Endodermal cell (in vitro differentiated cells): ENCODE data around the gene ROR2. TPM values are rescaled to one million over a fixed set of nuclear protein-coding genes. Genes with fewer than 3 reads are reported as not detected.

Experiments used
- DNase-seq: peaks from one replicate; pipeline ENCODE4 v3.0.0-alpha.2; 2017
- H3K27ac ChIP-seq: 2 replicates; pipeline ENCODE4 v1.5.1; 2013; ENCODE audit warnings: mild to moderate bottlenecking, low read depth, low read length, moderate library complexity
- H3K27me3 ChIP-seq: 2 replicates; pipeline ENCODE4 v1.6.1; 2013; ENCODE audit warnings: mild to moderate bottlenecking, low read length, moderate library complexity; ENCODE audit not compliant: insufficient read depth, control insufficient read depth, poor library complexity, severe bottlenecking
- H3K36me3 ChIP-seq: 2 replicates; pipeline ENCODE4 v1.7.0; 2013; ENCODE audit warnings: mild to moderate bottlenecking, low read length, moderate library complexity; ENCODE audit not compliant: control insufficient read depth, insufficient read depth
- H3K4me1 ChIP-seq: one replicate; pipeline ENCODE4 v1.7.0; 2013; ENCODE audit warnings: low read length; ENCODE audit not compliant: control insufficient read depth, insufficient read depth
- H3K4me3 ChIP-seq: 2 replicates; pipeline ENCODE4 v1.5.1; 2013; ENCODE audit warnings: mild to moderate bottlenecking, low read length, moderate library complexity
- H3K9ac ChIP-seq: 2 replicates; pipeline ENCODE4 v1.6.1; 2013; ENCODE audit warnings: mild to moderate bottlenecking, low read length, moderate library complexity; ENCODE audit not compliant: poor library complexity, severe bottlenecking; ENCODE audit errors: extremely low read depth
- H3K9me3 ChIP-seq: 2 replicates; pipeline ENCODE4 v1.6.1; 2013; ENCODE audit warnings: mild to moderate bottlenecking, low read length, moderate library complexity; ENCODE audit not compliant: control insufficient read depth
- H3K27ac Mint-ChIP-seq: 2 replicates; pipeline ENCODE4 v1.8.0; 2020; ENCODE audit warnings: mixed read lengths
- H3K27me3 Mint-ChIP-seq: 2 replicates; pipeline ENCODE4 v1.8.0; 2021; ENCODE audit warnings: mild to moderate bottlenecking, mixed read lengths; ENCODE audit not compliant: insufficient read depth
- H3K36me3 Mint-ChIP-seq: 2 replicates; pipeline ENCODE4 v1.8.0; 2020; ENCODE audit warnings: low read depth, mixed read lengths
- H3K4me1 Mint-ChIP-seq: 2 replicates; pipeline ENCODE4 v1.8.0; 2020; ENCODE audit warnings: mixed read lengths
- H3K4me3 Mint-ChIP-seq: 2 replicates; pipeline ENCODE4 v1.8.0; 2020; ENCODE audit warnings: mild to moderate bottlenecking, moderate library complexity, mixed read lengths
- H3K9me3 Mint-ChIP-seq: 2 replicates; pipeline ENCODE4 v1.8.0; 2020; ENCODE audit warnings: mild to moderate bottlenecking, mixed read lengths
- CTCF ChIP-seq: fragments of 200-600 bp; sonication (generic); conservative IDR thresholded peaks from 2 replicates; pipeline ENCODE4 v1.5.0; 2021; ENCODE audit warnings: antibody characterized with exemption, mild to moderate bottlenecking
- WGBS, 2 experiments: methylation state at CpG; one replicate each; pipeline versions ENCODE4 v1.1.5 to v1.1.7; 2013; ENCODE audit warnings: missing lambda C conversion rate in 2 of 2, mixed read lengths in 1 of 2; ENCODE audit not compliant: insufficient coverage in 1 of 2, insufficient read length in 1 of 2; 5-methylcytosine and 5-hydroxymethylcytosine counted together
- total RNA-seq, 2 donors: library from RNA; stranded (reverse); fragmentation: NEBNext Ultra II Directional in 1 of 2; extraction: Animal tissue kit (Norgen Biotek cat#: 25700) in 1 of 2; gene quantifications; 2 replicates in 1 of 2; 3 replicates in 1 of 2; pipeline ENCODE4 v1.2.1, GENCODE V29; 2021

The ROR2 gene
- total RNA-seq, 2 donors from 2014 or later: 104 to 160 TPM

GRCh38 chr9:91882627-91883026, 67.4 kb downstream of the ROR2 start:
- peak; percentile 31 for TF ChIP-seq CTCF
- no peak overlapping the region for H3K4me3 ChIP-seq
- peaks cover 57% of the 10 kb centered on the region for H3K4me1 ChIP-seq
- H3K4me3 Mint-ChIP-seq: no peak overlapping the region
- peaks cover 69% of the 10 kb centered on the region for H3K36me3 ChIP-seq
- H3K9ac ChIP-seq: no peak overlapping the region
- H3K27me3 Mint-ChIP-seq: no peaks in the 10 kb centered on the region
- no peaks in the 10 kb centered on the region for H3K27me3 ChIP-seq
- H3K36me3 Mint-ChIP-seq: peaks cover 54% of the 10 kb centered on the region
- H3K27ac Mint-ChIP-seq: no peak overlapping the region
- H3K9me3 ChIP-seq: no peaks in the 10 kb centered on the region
- H3K9me3 Mint-ChIP-seq: no peaks in the 10 kb centered on the region
- H3K27ac ChIP-seq: no peak overlapping the region
- peak; percentile 44 for DNase-seq
- 89 to 93% methylated on average over 3 to 4 of the region's 4 CpGs for WGBS, 2 experiments
- peaks cover 62% of the 10 kb centered on the region for H3K4me1 Mint-ChIP-seq

DNA sequence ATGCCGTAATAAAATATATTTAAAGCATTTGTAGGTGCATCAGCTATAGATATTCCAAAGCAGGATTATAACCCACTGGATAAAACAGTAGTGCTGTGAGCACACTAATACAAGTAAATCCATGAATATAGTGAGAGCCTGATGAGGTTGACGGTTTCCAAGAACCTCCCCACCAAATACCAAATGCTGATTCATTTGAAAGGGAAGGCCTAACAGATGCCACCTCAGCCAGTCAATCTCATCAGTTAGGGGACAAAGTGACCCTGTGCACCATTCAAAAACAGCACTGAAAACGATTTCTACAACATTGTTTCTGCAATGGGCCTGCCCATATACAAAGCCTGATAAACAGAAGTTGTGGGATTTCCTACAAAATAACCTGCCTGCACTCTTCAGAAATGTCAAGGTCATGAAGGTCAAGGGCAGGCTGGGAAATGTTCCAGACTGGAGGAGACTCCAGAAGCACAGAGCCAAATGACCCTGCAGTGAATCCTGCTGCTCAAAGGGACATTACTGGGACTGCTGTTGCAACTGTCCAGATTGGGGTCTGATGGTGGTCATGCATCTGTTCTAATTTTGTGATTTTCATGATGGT, 69.6 kb downstream of the ROR2 start:
- no peaks in the 10 kb centered on the region for H3K27me3 Mint-ChIP-seq
- no peak for TF ChIP-seq CTCF
- no peak overlapping the region for H3K4me3 ChIP-seq
- H3K36me3 Mint-ChIP-seq: peaks cover 60% of the 10 kb centered on the region
- DNase-seq: no peak
- H3K27ac ChIP-seq: no peak overlapping the region
- no peak overlapping the region for H3K27ac Mint-ChIP-seq
- H3K36me3 ChIP-seq: peaks cover 90% of the 10 kb centered on the region
- H3K4me1 Mint-ChIP-seq: peaks cover 61% of the 10 kb centered on the region
- no peak overlapping the region for H3K4me3 Mint-ChIP-seq
- H3K9me3 Mint-ChIP-seq: no peaks in the 10 kb centered on the region
- H3K4me1 ChIP-seq: peaks cover 47% of the 10 kb centered on the region
- H3K9me3 ChIP-seq: no peaks in the 10 kb centered on the region
- H3K9ac ChIP-seq: no peak overlapping the region
- H3K27me3 ChIP-seq: no peaks in the 10 kb centered on the region
- WGBS, 2 experiments: 92 to 100% methylated on average over 2 to 3 of the region's 3 CpGs

- H3K36me3 Mint-ChIP-seq: peaks cover 65% of the 10 kb centered on the region
- no peak overlapping the region for H3K4me3 ChIP-seq
- DNase-seq: no peak
- H3K4me1 ChIP-seq: peaks cover 37% of the 10 kb centered on the region
- H3K9me3 Mint-ChIP-seq: no peaks in the 10 kb centered on the region
- no peaks in the 10 kb centered on the region for H3K9me3 ChIP-seq
- WGBS, 2 experiments: 96 to 100% methylated on average over 1 of the region's 1 CpG
- H3K4me3 Mint-ChIP-seq: no peak overlapping the region
- H3K27ac ChIP-seq: no peak overlapping the region
- TF ChIP-seq CTCF: no peak
- peaks cover 56% of the 10 kb centered on the region for H3K4me1 Mint-ChIP-seq
- no peaks in the 10 kb centered on the region for H3K27me3 Mint-ChIP-seq
- peaks cover 95% of the 10 kb centered on the region for H3K36me3 ChIP-seq
- H3K27ac Mint-ChIP-seq: no peak overlapping the region
- H3K27me3 ChIP-seq: no peaks in the 10 kb centered on the region
- H3K9ac ChIP-seq: no peak overlapping the region
These were observed 70.8 kb downstream of the ROR2 start for GRCh38 chr9:91879231-91879630.
